IMR-90 (cell line): Measurements from ENCODE around the gene NEURL1.

Source experiments
- CEBPB ChIP-seq: IDR thresholded peaks from 2 replicates; pipeline ENCODE4 v1.6.1; 2012; ENCODE audit warnings: low read depth, low read length, improper control_type of control experiment
- MAFK ChIP-seq: IDR thresholded peaks from 2 replicates; pipeline ENCODE4 v1.6.1; 2012; ENCODE audit warnings: low read depth, low read length, improper control_type of control experiment
- TF ChIP-seq, protein P1 (sequence below): conservative IDR thresholded peaks from 2 replicates; pipeline ENCODE4 v1.5.1; 2012; ENCODE audit warnings: mild to moderate bottlenecking, low read depth, low read length, improper control_type of control experiment

- TF ChIP-seq, protein P1, sequence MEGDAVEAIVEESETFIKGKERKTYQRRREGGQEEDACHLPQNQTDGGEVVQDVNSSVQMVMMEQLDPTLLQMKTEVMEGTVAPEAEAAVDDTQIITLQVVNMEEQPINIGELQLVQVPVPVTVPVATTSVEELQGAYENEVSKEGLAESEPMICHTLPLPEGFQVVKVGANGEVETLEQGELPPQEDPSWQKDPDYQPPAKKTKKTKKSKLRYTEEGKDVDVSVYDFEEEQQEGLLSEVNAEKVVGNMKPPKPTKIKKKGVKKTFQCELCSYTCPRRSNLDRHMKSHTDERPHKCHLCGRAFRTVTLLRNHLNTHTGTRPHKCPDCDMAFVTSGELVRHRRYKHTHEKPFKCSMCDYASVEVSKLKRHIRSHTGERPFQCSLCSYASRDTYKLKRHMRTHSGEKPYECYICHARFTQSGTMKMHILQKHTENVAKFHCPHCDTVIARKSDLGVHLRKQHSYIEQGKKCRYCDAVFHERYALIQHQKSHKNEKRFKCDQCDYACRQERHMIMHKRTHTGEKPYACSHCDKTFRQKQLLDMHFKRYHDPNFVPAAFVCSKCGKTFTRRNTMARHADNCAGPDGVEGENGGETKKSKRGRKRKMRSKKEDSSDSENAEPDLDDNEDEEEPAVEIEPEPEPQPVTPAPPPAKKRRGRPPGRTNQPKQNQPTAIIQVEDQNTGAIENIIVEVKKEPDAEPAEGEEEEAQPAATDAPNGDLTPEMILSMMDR = no peak
- TF ChIP-seq MAFK = no peak
- no peak for TF ChIP-seq CEBPB
These were observed 14.8 kb upstream of the NEURL1 start for GRCh38 chr10:103478671-103479070.
